Gastrocnemius medialis (tissue), 4 donors: ENCODE data around the gene SCN7A. TPM values are rescaled to one million over a fixed set of nuclear protein-coding genes. Genes with fewer than 3 reads are reported as not detected.

Experiments
- ATAC-seq, 2 donors: fragments of 150-250 bp; one replicate each; pipeline ENCODE4 v1.9.1; 2016
- DNase-seq, 2 donors: peaks; one replicate each; pipeline ENCODE4 v3.0.0-alpha.2; 2019
- H3K27ac ChIP-seq, 4 donors: fragments of 200-600 bp; sonication (generic); 1 replicate in 1 of 4; 2 replicates in 3 of 4; pipeline ENCODE4 v1.5.1; 2016 to 2018; ENCODE audit warnings: mild to moderate bottlenecking in 2 of 4, moderate library complexity in 1 of 4
- H3K27me3 ChIP-seq, 3 donors: fragments of 200-600 bp; sonication (generic) in 2 of 3; 1 replicate in 1 of 3; 2 replicates in 2 of 3; pipeline versions ENCODE4 v1.5.1 to v1.6.0; 2016 to 2019; ENCODE audit warnings: mild to moderate bottlenecking in 1 of 3, moderate library complexity in 1 of 3
- H3K36me3 ChIP-seq, 2 donors: fragments of 200-600 bp; sonication (generic) in 1 of 2; one replicate each; pipeline ENCODE4 v1.5.1; 2017 to 2018
- H3K4me1 ChIP-seq, 2 donors: fragments of 200-600 bp; sonication (generic) in 1 of 2; one replicate each; pipeline ENCODE4 v1.5.1; 2016 to 2017; ENCODE audit warnings: mild to moderate bottlenecking in 2 of 2
- H3K4me3 ChIP-seq, 4 donors: fragments of 200-600 bp; sonication (generic) in 3 of 4; 1 replicate in 1 of 4; 2 replicates in 3 of 4; pipeline ENCODE4 v1.5.1; 2016 to 2019; ENCODE audit warnings: mild to moderate bottlenecking in 2 of 4
- H3K9me3 ChIP-seq, 3 donors: fragments of 200-600 bp; sonication (generic) in 2 of 3; 1 replicate in 1 of 3; 2 replicates in 2 of 3; pipeline ENCODE4 v1.5.1; 2016 to 2019
- CTCF ChIP-seq, 5 experiments: fragments of 450-650 bp in 3 of 5; fragments of 200-600 bp in 2 of 5; sonication (generic) in 2 of 5; IDR thresholded peaks in 4 of 5; conservative IDR thresholded peaks in 1 of 5; 1 replicate in 4 of 5; 2 replicates in 1 of 5; pipeline ENCODE4 v1.5.1; 2016 to 2019; ENCODE audit warnings: antibody characterized with exemption in 5 of 5, mild to moderate bottlenecking in 3 of 5, moderate library complexity in 3 of 5
- POLR2A ChIP-seq, 2 donors: fragments of 450-650 bp; IDR thresholded peaks; one replicate each; pipeline ENCODE4 v1.6.1; 2017; ENCODE audit warnings: antibody characterized with exemption in 2 of 2, mild to moderate bottlenecking in 2 of 2, moderate library complexity in 2 of 2
- in situ Hi-C, 4 donors: fragments of 200-750 bp; cut with MboI; loops; one replicate each; pipeline versions ENCODE4 v1.15.0 to v1.8.0; 2017; ENCODE audit warnings: low sequenced_read_pairs in 4 of 4
- intact Hi-C: fragments of 100-400 bp; cut with DNase I; formaldehyde crosslinking; loops from one replicate; pipeline ENCODE4 v1.15.1; 2023; ENCODE audit warnings: low total_unique reads
- total RNA-seq, 4 donors: library from RNA; depleted of rRNA; stranded (reverse); fragments of >200 nt; gene quantifications; one replicate each; pipeline versions ENCODE4 v1.1.0 to v1.2.3, GENCODE V29; 2016

Gene SCN7A
- total RNA-seq, 4 donors from 2014 or later: 2.5 to 16.5 (median 5.2) TPM

GRCh38 chr2:166516712-166517303 lies 22.8 kb upstream of the SCN7A start:
- Histone ChIP-seq H3K4me3 (no peak overlapping the region), H3K36me3 (no peaks in the 10 kb centered on the region), H3K4me1 (no peaks in the 10 kb centered on the region), H3K27me3 (no peaks in the 10 kb centered on the region), H3K27ac (no peak overlapping the region), H3K9me3 (no peaks in the 10 kb centered on the region)
- no peak for ATAC-seq
- in situ Hi-C loops: no loop called here
- TF ChIP-seq CTCF (IDR thresholded peaks at IDR 0.05 in 4 of 5, conservative IDR thresholded peaks at IDR 0.05 in 1 of 5): peak in 2 of 5 experiments; percentile 31 to 47
- TF ChIP-seq POLR2A (IDR thresholded peaks at IDR 0.05): no peak
- no peak for DNase-seq
- intact Hi-C loops: no loop called here

- in situ Hi-C loops: no loop called here
- H3K4me1 ChIP-seq: no peaks in the 10 kb centered on the region
- H3K27me3 ChIP-seq: no peaks in the 10 kb centered on the region
- TF ChIP-seq CTCF (IDR thresholded peaks at IDR 0.05 in 4 of 5, conservative IDR thresholded peaks at IDR 0.05 in 1 of 5) (no peak), POLR2A (IDR thresholded peaks at IDR 0.05) (no peak)
- ATAC-seq: no peak
- no peak overlapping the region for H3K27ac ChIP-seq
- H3K36me3 ChIP-seq: no peaks in the 10 kb centered on the region
- no peaks in the 10 kb centered on the region for H3K9me3 ChIP-seq
- DNase-seq: no peak
- no peak overlapping the region for H3K4me3 ChIP-seq
- intact Hi-C loops: no loop called here
Measured at GRCh38 chr2:166513952-166514351, 19.9 kb upstream of the SCN7A start.

- H3K4me1 ChIP-seq: peaks cover 0 to 4% of the 10 kb centered on the region in 2 donors
- no peak for TF ChIP-seq CTCF (IDR thresholded peaks at IDR 0.05 in 4 of 5, conservative IDR thresholded peaks at IDR 0.05 in 1 of 5)
- intact Hi-C loops (no loop called here), in situ Hi-C loops (no loop called here)
- H3K9me3 ChIP-seq: no peaks in the 10 kb centered on the region
- H3K36me3 ChIP-seq: no peaks in the 10 kb centered on the region
- ATAC-seq: no peak
- H3K27ac ChIP-seq: no peak overlapping the region
- no peak overlapping the region for H3K4me3 ChIP-seq
- no peak for DNase-seq
- H3K27me3 ChIP-seq: no peaks in the 10 kb centered on the region
Measured at GRCh38 chr2:166499281-166499680, 5.2 kb upstream of the SCN7A start.

- TF ChIP-seq POLR2A (IDR thresholded peaks at IDR 0.05) (no peak), CTCF (IDR thresholded peaks at IDR 0.05 in 4 of 5, conservative IDR thresholded peaks at IDR 0.05 in 1 of 5) (no peak)
- intact Hi-C loops: no loop called here
- no peak overlapping the region for H3K27ac ChIP-seq
- H3K9me3 ChIP-seq: no peaks in the 10 kb centered on the region
- H3K4me3 ChIP-seq: peak overlapping the region in 1 of 4 donors; percentile 43
- DNase-seq: no peak
- ATAC-seq: no peak
- in situ Hi-C loops: no loop called here
- peaks cover 0 to 3% (median 0%) of the 10 kb centered on the region in 3 donors for H3K27me3 ChIP-seq
- H3K36me3 ChIP-seq: no peaks in the 10 kb centered on the region
- peaks cover 0 to 4% of the 10 kb centered on the region in 2 donors for H3K4me1 ChIP-seq
Measured at GRCh38 chr2:166491461-166491860, 2.6 kb downstream of the SCN7A start.

- Histone ChIP-seq H3K36me3 (no peaks in the 10 kb centered on the region), H3K4me1 (no peaks in the 10 kb centered on the region), H3K27me3 (no peaks in the 10 kb centered on the region), H3K4me3 (no peak overlapping the region), H3K27ac (no peak overlapping the region), H3K9me3 (no peaks in the 10 kb centered on the region)
- in situ Hi-C loops (no loop called here), intact Hi-C loops (no loop called here)
- no peak for ATAC-seq
- no peak for DNase-seq
- TF ChIP-seq CTCF (IDR thresholded peaks at IDR 0.05 in 4 of 5, conservative IDR thresholded peaks at IDR 0.05 in 1 of 5) (no peak), POLR2A (IDR thresholded peaks at IDR 0.05) (no peak)
Measured at GRCh38 chr2:166487171-166487570, 6.9 kb downstream of the SCN7A start.
